Activated T-helper 1 cell treated with anti-CD3 and anti-CD28 coated beads, Interleukin-12 subunit alpha, Interleukin-12 subunit beta, Interleukin-2, Interleukin-4 antibody, amounts not matched to agents 30 ng/mL and 10 ng/mL and 1 ng/mL, durations not matched to agents 14 hours and 24 hours and 36 hours (primary cell): ENCODE results near the gene NXPE2. TPM values are rescaled to one million over a fixed set of nuclear protein-coding genes. Genes with fewer than 3 reads are reported as not detected.
"Not testable (repeated sequence)": the region's sequence is repeated elsewhere in the genome, so short reads cannot be mapped to it uniquely, and the experiment has no call there.

Experiments used
- DNase-seq: peaks from one replicate; pipeline ENCODE4 v3.0.0; 2021; ENCODE audit warnings: low spot score
- H3K27ac Mint-ChIP-seq: one replicate; pipeline ENCODE4 v1.8.0; 2021; ENCODE audit warnings: mild to moderate bottlenecking, mixed read lengths
- H3K27me3 Mint-ChIP-seq: one replicate; pipeline ENCODE4 v1.8.0; 2022; ENCODE audit warnings: mild to moderate bottlenecking, moderate library complexity, mixed read lengths; ENCODE audit not compliant: insufficient read depth
- H3K36me3 Mint-ChIP-seq: one replicate; pipeline ENCODE4 v1.8.0; 2021; ENCODE audit warnings: low read depth, mixed read lengths
- H3K4me1 Mint-ChIP-seq: one replicate; pipeline ENCODE4 v1.8.0; 2021; ENCODE audit warnings: low read depth, mixed read lengths
- H3K4me3 Mint-ChIP-seq: one replicate; pipeline ENCODE4 v1.8.0; 2021; ENCODE audit warnings: mild to moderate bottlenecking, moderate library complexity, mixed read lengths
- H3K9me3 Mint-ChIP-seq: one replicate; pipeline ENCODE4 v1.8.0; 2021; ENCODE audit warnings: mixed read lengths
- intact Hi-C: fragments of 100-400 bp; cut with micrococcal nuclease; formaldehyde crosslinking; loops from one replicate; pipeline ENCODE4 v1.15.1; 2024
- total RNA-seq: library from RNA; stranded (reverse); gene quantifications from 2 replicates; pipeline ENCODE4 v1.2.3, GENCODE V29; 2022

NXPE2 gene
- total RNA-seq: not detected in 2 replicates

DNA sequence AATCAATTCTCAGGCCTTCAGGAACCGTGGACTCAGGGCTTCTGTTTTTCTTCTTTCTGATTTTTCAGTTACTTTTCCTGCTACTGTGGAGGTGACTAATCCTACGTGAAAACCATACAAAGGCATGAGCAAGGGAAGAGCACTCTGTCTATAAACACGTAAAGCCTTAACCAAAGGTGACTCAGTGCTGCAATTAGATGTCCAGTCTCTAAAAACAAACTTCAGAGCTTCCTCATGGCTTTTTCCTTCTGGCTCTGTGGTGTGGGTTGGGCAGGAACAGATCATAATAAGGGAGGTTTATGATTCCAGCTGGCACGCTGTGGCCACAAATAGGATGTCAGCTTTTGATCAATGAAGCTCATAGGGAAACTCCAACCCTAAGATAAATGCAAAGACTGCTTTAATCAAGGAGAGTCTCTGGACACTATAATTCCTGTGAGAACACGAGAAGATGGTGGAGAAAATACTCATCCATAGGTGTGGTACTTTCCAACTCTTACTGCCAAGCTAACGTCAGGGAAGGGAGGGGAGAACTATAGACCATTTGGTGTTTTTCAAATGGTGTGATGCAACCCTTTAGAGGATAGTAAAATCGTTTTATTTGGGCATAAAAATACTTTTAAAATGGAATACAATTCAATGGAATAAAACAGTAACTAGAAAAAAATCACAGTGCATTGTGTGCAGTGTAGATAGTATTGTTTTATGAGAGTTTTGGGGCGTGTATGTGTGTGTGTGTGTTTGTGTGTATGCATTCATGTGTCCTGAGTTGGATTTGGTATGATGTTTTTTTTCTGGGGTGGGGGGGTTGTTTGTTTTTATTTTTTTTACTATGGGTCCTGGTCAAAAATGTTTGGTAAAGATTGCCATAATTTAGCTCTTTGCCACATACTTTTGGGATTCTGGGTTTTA is at the start of gene NXPE2:
Gene NXPE2 (plus strand): TSS at position 403 of the 912 bp plus-strand sequence. CDS start 49 bp downstream, at position 452.
- H3K27ac Mint-ChIP-seq: no peak within 1 kb of the TSS
- intact Hi-C loops: no loop called here
- H3K9me3 Mint-ChIP-seq: peaks cover 4% of the 10 kb centered on the region
- H3K27me3 Mint-ChIP-seq: no peaks in the 10 kb centered on the region
- no peak for DNase-seq
- H3K4me3 Mint-ChIP-seq: no peak within 1 kb of the TSS
- H3K36me3 Mint-ChIP-seq: no peaks in the 10 kb centered on the region
- no peaks in the 10 kb centered on the region for H3K4me1 Mint-ChIP-seq

DNA sequence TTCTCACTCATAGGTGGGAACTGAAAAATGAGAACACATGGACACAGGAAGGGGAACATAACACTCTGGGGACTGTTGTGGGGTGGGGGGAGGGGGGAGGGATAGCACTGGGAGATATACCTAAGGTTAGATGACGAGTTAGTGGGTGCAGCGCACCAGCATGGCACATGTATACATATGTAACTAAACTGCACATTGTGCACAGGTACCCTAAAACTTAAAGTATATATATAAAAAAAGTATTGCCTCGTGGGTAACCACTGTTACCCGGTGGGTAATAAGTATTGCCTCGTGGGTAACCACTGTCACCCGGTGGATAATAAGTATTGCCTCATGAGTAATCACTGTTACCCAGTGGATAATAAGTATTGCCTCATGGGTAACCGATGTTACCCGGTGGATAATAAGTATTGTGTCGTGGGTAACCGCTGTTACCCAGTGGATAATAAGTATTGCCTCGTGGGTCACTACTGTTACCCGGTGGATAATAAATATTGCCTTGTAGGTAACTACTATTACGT is 46.8 kb upstream of the NXPE2 start:
- not testable (repeated sequence) for H3K36me3 Mint-ChIP-seq, H3K4me3 Mint-ChIP-seq, H3K4me1 Mint-ChIP-seq, H3K27ac Mint-ChIP-seq, H3K9me3 Mint-ChIP-seq, H3K27me3 Mint-ChIP-seq
- intact Hi-C loops: loop anchor here (10.0 kb wide), 1 partner anchor 197 kb away; the partner anchor contains the start of gene REXO2
- DNase-seq: peak; percentile 4

DNA sequence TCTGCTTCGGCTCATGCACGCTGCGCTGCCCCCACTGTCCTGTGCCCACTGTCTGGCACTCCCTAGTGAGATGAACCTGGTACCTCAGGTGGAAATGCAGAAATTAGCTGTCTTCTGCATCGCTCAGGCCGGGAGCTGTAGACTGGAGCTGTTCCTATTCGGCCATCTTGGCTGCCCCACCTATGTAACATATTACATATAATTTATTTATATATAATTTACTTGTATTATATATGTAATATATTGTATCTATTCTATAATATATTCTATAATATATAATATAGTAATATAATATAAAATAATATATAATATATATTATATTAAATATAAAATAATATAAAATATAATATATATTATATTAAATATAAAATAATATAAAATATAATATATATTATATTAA is 38.9 kb upstream of the NXPE2 start:
- not testable (repeated sequence) for H3K27ac Mint-ChIP-seq, H3K27me3 Mint-ChIP-seq, H3K4me3 Mint-ChIP-seq, H3K4me1 Mint-ChIP-seq, H3K9me3 Mint-ChIP-seq, DNase-seq, H3K36me3 Mint-ChIP-seq
- intact Hi-C loops: loop anchor here (10.0 kb wide), 1 partner anchor 205 kb away; the partner anchor contains the start of gene REXO2

DNA sequence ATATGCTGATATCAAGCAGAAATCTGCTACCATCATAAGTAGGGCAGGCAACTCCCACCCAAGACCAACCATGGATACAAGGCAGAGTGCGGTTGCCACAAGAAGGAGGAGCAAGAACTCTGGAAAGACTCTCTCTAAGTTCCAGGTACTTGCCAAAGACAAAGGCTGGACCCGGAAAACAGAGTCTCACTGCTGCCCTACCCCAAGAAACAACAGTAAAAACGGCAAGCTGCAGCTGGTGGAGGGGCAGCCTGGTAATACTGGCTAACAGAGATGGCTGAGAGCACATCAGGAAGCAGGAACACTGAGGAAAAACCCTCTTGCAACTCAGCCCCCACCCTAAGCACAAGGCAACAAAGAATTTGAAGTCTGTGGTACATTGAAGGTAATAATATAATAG is 27.7 kb upstream of the NXPE2 start:
- Mint-ChIP-seq H3K4me1 (no peaks in the 10 kb centered on the region), H3K4me3 (no peak overlapping the region), H3K27me3 (no peaks in the 10 kb centered on the region), H3K9me3 (no peaks in the 10 kb centered on the region), H3K27ac (no peak overlapping the region), H3K36me3 (no peaks in the 10 kb centered on the region)
- intact Hi-C loops: no loop called here
- DNase-seq: no peak

DNA sequence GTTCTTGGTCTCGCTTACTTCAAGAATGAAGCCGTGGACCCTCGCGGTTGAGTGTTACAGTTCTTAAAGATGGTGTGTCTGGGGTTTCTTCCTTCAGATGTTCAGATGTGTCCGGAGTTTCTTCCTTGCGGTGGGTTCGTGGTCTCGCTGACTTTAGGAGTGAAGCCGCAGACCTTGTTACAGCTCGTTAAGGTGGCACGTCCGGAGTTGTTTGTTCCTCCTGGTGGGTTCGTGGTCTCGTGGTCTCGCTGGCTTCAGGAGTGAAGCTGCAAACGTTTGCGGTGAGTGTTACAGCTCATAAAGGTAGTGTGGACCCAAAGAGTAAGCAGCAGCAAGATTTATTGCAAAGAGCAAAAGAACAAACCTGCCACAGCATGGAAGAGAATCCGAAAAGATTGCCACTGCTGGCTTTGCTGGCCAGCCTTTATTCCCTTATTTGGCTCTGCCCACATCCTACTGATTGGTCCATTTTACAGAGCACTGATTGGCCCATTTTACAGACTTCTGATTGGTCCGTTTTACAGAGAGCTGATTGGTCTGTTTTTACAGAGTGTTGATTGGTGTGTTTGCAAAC is 27.1 kb upstream of the NXPE2 start:
- Mint-ChIP-seq H3K4me3 (no peak overlapping the region), H3K4me1 (no peaks in the 10 kb centered on the region), H3K36me3 (no peaks in the 10 kb centered on the region), H3K27ac (no peak overlapping the region), H3K9me3 (no peaks in the 10 kb centered on the region), H3K27me3 (no peaks in the 10 kb centered on the region)
- intact Hi-C loops: no loop called here
- DNase-seq: no peak

DNA sequence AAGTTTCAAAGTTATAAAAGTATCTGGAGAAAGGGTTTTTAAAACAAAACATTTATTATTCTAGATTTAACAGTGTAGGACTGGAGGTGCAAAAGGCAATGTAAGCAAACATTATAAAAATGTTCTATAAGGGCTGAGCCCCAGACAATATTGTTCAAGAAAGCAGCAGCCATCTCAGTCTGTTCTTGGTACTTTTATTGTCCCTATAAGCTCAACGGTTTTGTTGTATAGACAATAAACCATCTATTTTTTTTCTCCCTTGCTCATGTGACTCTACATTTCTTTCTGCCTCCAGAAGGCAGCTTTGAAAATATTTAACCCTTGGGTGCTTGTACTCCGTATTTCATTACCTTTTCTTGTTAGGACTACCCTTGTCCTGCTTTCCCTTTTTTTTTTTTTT is 25.2 kb upstream of the NXPE2 start:
- no peaks in the 10 kb centered on the region for H3K36me3 Mint-ChIP-seq
- H3K27ac Mint-ChIP-seq: no peak overlapping the region
- H3K4me3 Mint-ChIP-seq: no peak overlapping the region
- intact Hi-C loops: no loop called here
- H3K4me1 Mint-ChIP-seq: no peaks in the 10 kb centered on the region
- no peaks in the 10 kb centered on the region for H3K27me3 Mint-ChIP-seq
- no peak for DNase-seq
- H3K9me3 Mint-ChIP-seq: no peaks in the 10 kb centered on the region

DNA sequence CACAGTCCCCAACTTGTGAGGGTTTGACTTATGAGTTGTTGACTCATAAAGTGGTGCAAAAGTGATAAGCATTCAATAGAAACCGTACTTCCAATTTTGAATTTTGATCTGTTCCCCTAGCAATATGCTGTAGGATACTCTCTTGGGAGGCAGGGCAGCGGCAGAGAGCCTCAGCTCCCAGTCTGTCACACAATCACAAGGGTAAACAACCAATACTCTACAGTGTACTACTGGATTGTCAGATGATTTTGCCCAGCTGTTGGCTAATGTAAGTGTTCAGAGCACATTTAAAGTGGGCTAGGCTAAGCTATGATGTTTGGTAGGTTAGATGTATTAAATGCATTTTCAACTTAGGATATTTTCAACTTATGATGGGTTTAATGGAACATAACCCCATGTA is 13.7 kb upstream of the NXPE2 start:
- Mint-ChIP-seq H3K27me3 (no peaks in the 10 kb centered on the region), H3K36me3 (no peaks in the 10 kb centered on the region), H3K27ac (no peak overlapping the region), H3K4me3 (no peak overlapping the region), H3K4me1 (no peaks in the 10 kb centered on the region), H3K9me3 (no peaks in the 10 kb centered on the region)
- no peak for DNase-seq
- intact Hi-C loops: no loop called here

DNA sequence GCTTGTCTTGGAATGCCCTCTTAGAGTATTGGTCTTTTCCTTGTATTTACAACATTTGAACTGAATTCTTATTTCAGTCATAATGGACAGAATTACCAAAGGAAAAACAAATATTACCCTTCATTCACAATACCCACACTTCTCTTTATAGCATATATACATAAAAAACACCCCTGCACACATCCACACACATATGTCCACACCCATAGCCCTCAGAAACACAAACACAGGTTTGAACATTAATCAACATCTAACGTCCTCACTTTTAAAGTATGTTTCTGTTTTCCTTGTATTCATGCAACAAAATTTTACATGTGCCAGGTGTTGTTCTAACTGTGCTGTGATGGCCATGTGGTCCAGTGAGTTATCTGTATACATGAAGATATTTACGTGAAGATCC is 11.6 kb upstream of the NXPE2 start:
- Mint-ChIP-seq H3K4me3 (no peak overlapping the region), H3K9me3 (no peaks in the 10 kb centered on the region), H3K4me1 (no peaks in the 10 kb centered on the region), H3K27ac (no peak overlapping the region), H3K27me3 (no peaks in the 10 kb centered on the region), H3K36me3 (no peaks in the 10 kb centered on the region)
- intact Hi-C loops: no loop called here
- DNase-seq: no peak

DNA sequence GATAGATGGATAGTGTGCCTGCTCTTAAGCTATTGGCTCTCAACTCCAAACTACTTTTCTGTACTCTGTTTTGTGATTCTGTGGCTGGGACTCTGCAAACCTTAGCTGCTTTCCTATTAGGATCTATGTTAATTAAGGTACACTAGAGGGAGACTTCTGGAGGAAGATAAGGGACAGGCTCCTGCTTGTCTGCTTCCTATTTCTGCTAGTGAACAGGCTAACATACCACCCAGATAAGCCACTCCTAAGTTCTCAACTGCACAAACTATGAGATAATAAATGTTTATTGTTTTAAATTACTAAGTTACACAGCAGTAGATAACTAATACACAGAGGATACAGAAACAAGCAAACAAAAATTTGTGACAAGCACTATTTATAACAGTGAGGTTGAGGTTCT is 10.2 kb upstream of the NXPE2 start:
- Mint-ChIP-seq H3K36me3 (no peaks in the 10 kb centered on the region), H3K4me3 (no peak overlapping the region), H3K27me3 (no peaks in the 10 kb centered on the region), H3K27ac (no peak overlapping the region), H3K9me3 (no peaks in the 10 kb centered on the region), H3K4me1 (no peaks in the 10 kb centered on the region)
- DNase-seq: no peak
- intact Hi-C loops: no loop called here

DNA sequence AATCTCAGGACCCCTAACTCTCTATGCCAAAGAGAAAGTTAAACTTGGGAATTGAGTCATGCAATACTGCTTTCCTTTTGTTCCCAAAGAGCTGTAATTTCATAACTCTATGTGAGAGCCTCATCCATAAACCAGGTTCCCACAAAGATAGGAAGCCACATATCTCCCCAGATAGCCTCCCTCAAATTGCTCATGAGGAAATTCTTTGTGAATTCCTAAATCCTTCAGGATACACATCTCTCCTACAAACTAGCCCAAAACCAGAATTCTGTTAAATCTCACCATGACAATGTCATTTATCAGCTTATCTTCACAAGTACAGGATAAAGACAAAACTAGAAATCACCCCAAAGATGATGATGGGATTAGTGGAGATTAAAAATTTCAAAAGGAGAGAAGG is 4.7 kb upstream of the NXPE2 start:
- H3K4me3 Mint-ChIP-seq: no peak overlapping the region

DNA sequence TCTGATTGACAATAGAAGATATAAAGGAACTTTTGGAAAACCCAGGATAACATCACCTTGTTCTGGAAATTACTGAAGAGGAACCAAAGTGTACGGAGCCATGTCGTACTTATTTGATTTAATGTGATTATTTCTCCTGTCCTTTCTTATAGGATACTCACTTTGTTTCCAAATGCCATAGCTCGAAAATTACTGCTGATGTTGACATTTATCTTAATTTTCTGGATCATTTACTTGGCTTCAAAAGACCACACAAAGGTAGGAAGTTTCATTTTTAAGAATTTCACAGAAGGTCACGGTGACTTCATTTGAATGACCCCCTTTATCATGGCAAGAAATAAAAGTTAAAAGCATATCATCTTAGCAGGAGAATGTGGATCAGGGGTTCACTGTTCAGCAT is 1.2 kb downstream of the NXPE2 start:
- Mint-ChIP-seq H3K27ac (no peak overlapping the region), H3K27me3 (no peaks in the 10 kb centered on the region), H3K36me3 (no peaks in the 10 kb centered on the region), H3K4me3 (no peak overlapping the region), H3K4me1 (no peaks in the 10 kb centered on the region), H3K9me3 (peaks cover 11% of the 10 kb centered on the region)
- DNase-seq: no peak
- intact Hi-C loops: no loop called here

More for the DNA sequence above, 4.7 kb upstream of the NXPE2 start:
- no peak overlapping the region for H3K27ac Mint-ChIP-seq
- H3K36me3 Mint-ChIP-seq: no peaks in the 10 kb centered on the region
- H3K9me3 Mint-ChIP-seq: no peaks in the 10 kb centered on the region
- no peaks in the 10 kb centered on the region for H3K27me3 Mint-ChIP-seq
- no peaks in the 10 kb centered on the region for H3K4me1 Mint-ChIP-seq
- no peak for DNase-seq
- intact Hi-C loops: no loop called here

DNA sequence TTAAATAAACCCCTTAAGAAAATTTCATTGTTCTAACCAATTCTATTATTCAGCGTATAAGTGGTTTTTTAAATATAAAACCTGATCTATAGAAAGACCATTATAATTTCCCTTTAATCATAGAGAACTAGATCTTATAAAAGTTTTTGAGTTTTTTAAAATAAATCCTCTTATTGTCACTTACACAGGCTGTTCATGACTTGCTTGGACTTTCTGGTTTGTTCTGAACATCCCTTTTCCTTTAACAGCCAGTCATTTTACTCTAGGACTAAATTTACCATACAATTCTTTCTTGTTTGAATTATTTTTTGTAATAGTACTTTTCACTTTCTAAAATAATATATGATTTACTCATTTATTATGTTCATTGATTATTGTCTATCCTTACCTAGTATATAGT is 4.7 kb downstream of the NXPE2 start:
- Mint-ChIP-seq H3K27me3 (no peaks in the 10 kb centered on the region), H3K4me3 (no peak overlapping the region), H3K4me1 (no peaks in the 10 kb centered on the region), H3K27ac (no peak overlapping the region), H3K9me3 (peaks cover 14% of the 10 kb centered on the region), H3K36me3 (no peaks in the 10 kb centered on the region)
- DNase-seq: no peak
- intact Hi-C loops: no loop called here

DNA sequence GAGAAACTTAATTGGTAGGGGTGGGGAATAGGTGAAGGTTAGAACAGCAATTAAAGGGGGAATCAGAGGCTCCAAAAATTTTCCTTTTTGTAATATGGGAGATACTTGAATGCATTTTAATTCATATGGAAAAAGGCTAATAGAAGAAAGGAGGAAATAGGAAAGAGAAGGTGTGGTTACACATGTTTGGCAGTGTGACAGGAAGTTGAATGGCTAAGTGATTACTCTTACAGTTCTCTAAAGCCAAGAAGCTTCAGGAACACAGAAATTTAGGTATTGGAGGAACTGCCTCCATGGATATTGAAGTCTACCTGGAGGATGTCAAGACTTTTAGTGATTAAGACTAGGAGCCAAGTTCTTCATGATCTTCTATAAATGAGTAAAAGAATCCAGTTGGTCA is 6.3 kb downstream of the NXPE2 start:
- Mint-ChIP-seq H3K36me3 (no peaks in the 10 kb centered on the region), H3K27ac (no peak overlapping the region), H3K27me3 (no peaks in the 10 kb centered on the region), H3K4me3 (no peak overlapping the region), H3K4me1 (no peaks in the 10 kb centered on the region), H3K9me3 (peaks cover 14% of the 10 kb centered on the region)
- DNase-seq: no peak
- intact Hi-C loops: no loop called here
